GM23248 (cell line): Measurements from ENCODE around the gene AKT2.

Experiments
- EZH2 ChIP-seq: fragments of 200-600 bp; sonication (generic); IDR thresholded peaks from 2 replicates; pipeline ENCODE4 v1.6.1; 2018; ENCODE audit warnings: antibody characterized with exemption, mild to moderate bottlenecking; ENCODE audit not compliant: insufficient read depth, poor library complexity, severe bottlenecking
- EZH2phosphoT487 ChIP-seq: fragments of 200-600 bp; sonication (generic); IDR thresholded peaks from 2 replicates; pipeline ENCODE4 v1.6.1; 2018; ENCODE audit warnings: antibody characterized with exemption, moderate library complexity, mild to moderate bottlenecking, low read depth; ENCODE audit not compliant: insufficient read depth

GRCh38 chr19:40241809-40242384, 43.2 kb downstream of the AKT2 start:
- TF ChIP-seq EZH2 (no peak), EZH2phosphoT487 (no peak)
